Adipocyte (in vitro differentiated cells): ENCODE data around the gene POLDIP2.

ENCODE experiments used
- DNase-seq: peaks from one replicate; pipeline ENCODE4 v3.0.0-alpha.2; 2015; ENCODE audit warnings: low read depth
- H3K27me3 ChIP-seq: replicated peaks from 2 replicates; pipeline ENCODE4 v1.7.0; 2013; ENCODE audit warnings: mild to moderate bottlenecking, low read length, moderate library complexity; ENCODE audit not compliant: control insufficient read depth, insufficient read depth
- H3K36me3 ChIP-seq: 2 replicates; pipeline ENCODE4 v1.7.0; 2013; ENCODE audit warnings: low read length, mild to moderate bottlenecking, moderate library complexity; ENCODE audit not compliant: control insufficient read depth, insufficient read depth, severe bottlenecking
- H3K4me1 ChIP-seq: 2 replicates; pipeline ENCODE4 v1.7.0; 2013; ENCODE audit warnings: mild to moderate bottlenecking, low read length, moderate library complexity; ENCODE audit not compliant: control insufficient read depth, insufficient read depth
- H3K4me3 ChIP-seq: 2 replicates; pipeline ENCODE4 v1.7.0; 2013; ENCODE audit warnings: mild to moderate bottlenecking, low read length, moderate library complexity
- H3K9ac ChIP-seq: 2 replicates; pipeline ENCODE4 v1.7.0; 2013; ENCODE audit warnings: mild to moderate bottlenecking, low read length, moderate library complexity
- H3K9me3 ChIP-seq: 2 replicates; pipeline ENCODE4 v1.7.0; 2013; ENCODE audit warnings: mild to moderate bottlenecking, low read length, moderate library complexity; ENCODE audit not compliant: control insufficient read depth

POLDIP2 gene

DNA sequence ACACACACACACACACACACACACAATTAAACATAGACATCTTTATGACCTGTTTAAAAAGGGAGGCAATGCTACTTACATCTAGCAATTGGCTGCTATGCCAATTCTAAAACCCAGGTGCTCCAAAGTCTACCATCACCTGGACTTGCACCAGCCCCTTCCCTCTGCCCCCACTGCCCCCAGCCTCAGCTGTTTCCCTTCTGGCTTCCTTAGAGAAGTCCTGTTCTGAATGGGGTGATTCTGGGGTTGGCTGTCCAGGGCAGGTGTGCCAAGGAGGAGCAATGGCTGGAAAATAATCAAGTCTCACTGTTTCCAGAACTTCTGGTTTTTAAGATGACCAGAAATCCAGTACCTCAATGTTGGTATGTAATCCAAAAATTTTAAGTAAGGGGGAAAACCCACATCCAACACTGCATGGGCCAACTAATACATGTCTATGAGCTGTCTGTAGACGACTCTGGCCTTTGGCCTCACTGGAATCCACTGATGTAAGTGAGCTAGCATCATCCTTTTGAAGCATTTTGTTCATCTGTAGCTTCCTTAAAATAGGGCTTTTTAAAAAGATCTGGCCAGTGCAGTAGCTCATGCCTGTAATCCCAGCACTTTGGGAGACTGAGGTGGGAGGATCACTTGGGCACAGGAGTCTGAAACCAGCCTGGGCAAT is 24.1 kb downstream of the POLDIP2 start:
- Histone ChIP-seq H3K9me3 (no peaks in the 10 kb centered on the region), H3K4me3 (no peak overlapping the region), H3K27me3 (no peaks in the 10 kb centered on the region), H3K4me1 (peaks cover 26% of the 10 kb centered on the region), H3K36me3 (peaks cover 33% of the 10 kb centered on the region), H3K9ac (no peak overlapping the region)
- no peak for DNase-seq

GRCh38 chr17:28331891-28332420 is 25.4 kb downstream of the POLDIP2 start:
- H3K27me3 ChIP-seq, result no peaks in the 10 kb centered on the region
- DNase-seq, result no peak

DNA sequence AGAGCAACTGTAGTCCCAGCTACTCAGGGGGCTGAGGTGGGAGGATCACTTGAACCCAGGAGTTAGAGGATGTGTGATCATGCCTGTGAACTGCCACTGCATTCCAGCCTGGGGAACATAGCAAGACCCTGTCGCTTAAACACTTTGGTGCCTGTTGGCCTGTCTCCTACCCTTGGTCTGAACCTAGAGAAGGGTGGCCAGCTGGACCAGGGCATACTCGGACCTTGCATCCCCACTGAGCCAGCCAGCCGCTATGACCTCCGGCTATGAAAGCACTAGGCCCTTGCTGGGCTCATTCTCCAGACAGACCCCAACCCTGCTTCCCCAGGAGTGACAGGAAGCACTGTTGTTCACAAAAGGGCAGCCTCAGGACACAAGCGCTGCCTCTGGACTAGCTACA is 26.7 kb downstream of the POLDIP2 start:
- H3K27me3 ChIP-seq, result no peaks in the 10 kb centered on the region
- H3K4me1 ChIP-seq, result peaks cover 14% of the 10 kb centered on the region
- peaks cover 54% of the 10 kb centered on the region for H3K36me3 ChIP-seq
- H3K9me3 ChIP-seq, result no peaks in the 10 kb centered on the region
- H3K9ac ChIP-seq, result no peak overlapping the region
- H3K4me3 ChIP-seq, result no peak overlapping the region
- no peak for DNase-seq

More at GRCh38 chr17:28331891-28332420, 25.4 kb downstream of the POLDIP2 start:
- Histone ChIP-seq H3K36me3 (peaks cover 46% of the 10 kb centered on the region), H3K4me1 (peaks cover 23% of the 10 kb centered on the region), H3K9me3 (no peaks in the 10 kb centered on the region), H3K9ac (no peak overlapping the region), H3K4me3 (no peak overlapping the region)

- Histone ChIP-seq H3K4me3 (no peak overlapping the region), H3K27me3 (no peaks in the 10 kb centered on the region), H3K9me3 (no peaks in the 10 kb centered on the region), H3K9ac (peak overlapping the region; percentile 7), H3K36me3 (peaks cover 54% of the 10 kb centered on the region), H3K4me1 (no peaks in the 10 kb centered on the region)
- no peak for DNase-seq
Measured at GRCh38 chr17:28328325-28328724, 29.0 kb downstream of the POLDIP2 start.

GRCh38 chr17:28327709-28328108 is 29.6 kb downstream of the POLDIP2 start:
- no peak overlapping the region for H3K4me3 ChIP-seq
- no peak overlapping the region for H3K9ac ChIP-seq
- peaks cover 54% of the 10 kb centered on the region for H3K36me3 ChIP-seq
- H3K9me3 ChIP-seq, result no peaks in the 10 kb centered on the region
- DNase-seq, result no peak
- H3K4me1 ChIP-seq, result no peaks in the 10 kb centered on the region
- no peaks in the 10 kb centered on the region for H3K27me3 ChIP-seq

GRCh38 chr17:28327031-28327607 is 30.2 kb downstream of the POLDIP2 start:
- H3K9me3 ChIP-seq, result no peaks in the 10 kb centered on the region
- H3K4me3 ChIP-seq, result no peak overlapping the region
- no peaks in the 10 kb centered on the region for H3K27me3 ChIP-seq
- H3K9ac ChIP-seq, result no peak overlapping the region
- no peaks in the 10 kb centered on the region for H3K4me1 ChIP-seq
- no peak for DNase-seq
- peaks cover 51% of the 10 kb centered on the region for H3K36me3 ChIP-seq

DNA sequence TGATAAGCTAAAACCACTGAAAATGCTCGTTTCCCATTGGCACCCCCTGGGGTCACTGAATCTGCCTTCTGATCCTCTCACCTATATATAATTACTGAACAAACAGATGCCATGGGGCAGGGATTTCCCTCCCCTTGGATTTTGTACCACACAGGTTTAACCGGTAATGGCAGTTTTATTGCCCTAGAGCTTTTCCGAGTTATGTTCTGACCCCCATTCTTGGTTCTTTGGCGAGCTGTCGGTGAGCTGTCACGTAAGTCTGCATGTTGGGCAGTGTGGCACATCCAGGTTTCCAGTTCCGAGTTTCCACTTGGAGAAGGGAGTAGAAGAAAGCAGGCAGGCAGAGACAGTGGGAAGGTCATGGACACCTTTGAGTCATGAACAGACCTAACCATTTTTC is 31.2 kb downstream of the POLDIP2 start:
- no peak overlapping the region for H3K9ac ChIP-seq

GRCh38 chr17:28325211-28325610 is 32.1 kb downstream of the POLDIP2 start:
- H3K36me3 ChIP-seq, result peaks cover 34% of the 10 kb centered on the region

More for the DNA sequence above, 31.2 kb downstream of the POLDIP2 start:
- DNase-seq, result no peak
- Histone ChIP-seq H3K36me3 (peaks cover 41% of the 10 kb centered on the region), H3K27me3 (no peaks in the 10 kb centered on the region), H3K4me1 (no peaks in the 10 kb centered on the region), H3K9me3 (no peaks in the 10 kb centered on the region), H3K4me3 (no peak overlapping the region)

DNA sequence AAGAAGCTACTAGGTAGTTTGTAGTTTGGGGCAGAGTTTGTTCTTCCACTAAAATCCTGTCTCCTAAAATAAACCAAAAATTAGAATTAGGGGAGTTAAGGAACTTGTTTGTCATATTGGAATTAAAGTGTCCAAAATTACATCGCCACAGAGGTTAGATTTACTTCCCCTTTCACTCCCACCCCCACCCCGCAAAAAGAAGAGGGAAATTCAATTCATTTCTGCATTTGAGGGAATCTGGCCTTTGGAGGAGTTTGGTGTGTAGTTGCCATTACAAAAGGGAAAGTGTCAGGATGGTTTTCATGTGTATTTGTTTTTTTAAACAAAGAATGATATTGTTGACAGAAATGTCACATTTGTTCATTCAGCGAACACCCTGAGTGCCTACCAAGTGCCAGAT is 32.5 kb downstream of the POLDIP2 start:
- DNase-seq, result no peak

More at GRCh38 chr17:28325211-28325610, 32.1 kb downstream of the POLDIP2 start:
- Histone ChIP-seq H3K4me1 (peaks cover 2% of the 10 kb centered on the region), H3K4me3 (no peak overlapping the region), H3K27me3 (no peaks in the 10 kb centered on the region), H3K9ac (no peak overlapping the region), H3K9me3 (no peaks in the 10 kb centered on the region)
- DNase-seq, result no peak

DNA sequence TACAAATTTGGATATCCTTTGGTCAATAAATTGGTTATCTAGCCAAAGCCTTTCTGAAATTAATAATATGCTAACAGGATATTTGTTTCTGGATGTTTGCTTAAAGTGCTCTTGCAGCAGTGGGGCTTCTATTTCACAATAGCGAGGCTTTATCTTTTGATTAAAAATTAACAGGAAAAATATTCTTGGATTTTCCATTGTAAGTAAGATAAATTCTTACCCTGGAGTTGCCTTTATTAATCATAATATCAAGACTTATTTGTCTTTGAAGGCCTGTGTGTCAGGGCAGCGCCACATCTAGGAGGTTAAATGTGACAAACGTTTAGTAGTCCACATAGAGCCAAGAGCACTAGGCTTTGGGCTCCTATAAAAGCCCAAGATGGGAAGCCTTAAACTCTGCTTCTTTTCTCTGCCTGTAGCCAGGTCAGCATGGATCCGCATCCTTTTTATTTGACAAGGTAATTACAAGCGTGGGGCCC is 33.0 kb downstream of the POLDIP2 start:
- H3K4me1 ChIP-seq, result peaks cover 11% of the 10 kb centered on the region
- no peak overlapping the region for H3K9ac ChIP-seq
- H3K4me3 ChIP-seq, result no peak overlapping the region
- H3K36me3 ChIP-seq, result peaks cover 31% of the 10 kb centered on the region
- no peaks in the 10 kb centered on the region for H3K27me3 ChIP-seq
- H3K9me3 ChIP-seq, result no peaks in the 10 kb centered on the region
- DNase-seq, result no peak

More for the DNA sequence above, 32.5 kb downstream of the POLDIP2 start:
- Histone ChIP-seq H3K4me1 (peaks cover 6% of the 10 kb centered on the region), H3K36me3 (peaks cover 34% of the 10 kb centered on the region), H3K27me3 (no peaks in the 10 kb centered on the region), H3K9me3 (no peaks in the 10 kb centered on the region), H3K9ac (no peak overlapping the region), H3K4me3 (no peak overlapping the region)

- Histone ChIP-seq H3K27me3 (no peaks in the 10 kb centered on the region), H3K4me3 (peak overlapping the region; percentile 91), H3K9me3 (no peaks in the 10 kb centered on the region), H3K9ac (peak overlapping the region; percentile 83), H3K36me3 (no peaks in the 10 kb centered on the region), H3K4me1 (peaks cover 20% of the 10 kb centered on the region)
- DNase-seq, result no peak
Measured at GRCh38 chr17:28320215-28321061, 36.9 kb downstream of the POLDIP2 start.
